ENCODE data around the gene PA2G4. TPM values are rescaled to one million over a fixed set of nuclear protein-coding genes. Genes with fewer than 3 reads are reported as not detected.

PA2G4 gene
- total RNA-seq, 2 experiments from 2014 or later, result 242 to 243 TPM

Other genes starting within 250 kb of the PA2G4 start
- 10 to 100 TPM; 54.2 to 56.0 TPM for gene PYM1, start 176.7 kb upstream of the PA2G4 start, total RNA-seq
- gene DGKA, start 173.4 kb upstream of the PA2G4 start, total RNA-seq, result 100 to 1,000 TPM; 427 to 431 TPM
- under 1 TPM; 0.33 to 0.60 TPM for gene PMEL, start 138.5 kb upstream of the PA2G4 start, total RNA-seq
- 10 to 100 TPM; 88.9 to 98.9 TPM for gene CDK2, start 137.7 kb upstream of the PA2G4 start, total RNA-seq
- 10 to 100 TPM; 70.1 to 71.5 TPM for gene RAB5B, start 130.5 kb upstream of the PA2G4 start, total RNA-seq
- gene SUOX, start 107.3 kb upstream of the PA2G4 start, total RNA-seq, result 1 to 10 TPM; 4.2 to 5.3 TPM
- 10 to 100 TPM; 17.6 to 19.4 TPM for gene IKZF4, start 83.5 kb upstream of the PA2G4 start, total RNA-seq
- gene RPS26, start 62.6 kb upstream of the PA2G4 start, total RNA-seq, result 10 to 100 TPM; 30.4 to 35.0 TPM
- gene ERBB3, start 24.4 kb upstream of the PA2G4 start, total RNA-seq, result 1 to 10 TPM; 2.3 to 2.5 TPM
- 1,000 to 10,000 TPM; 3,981 to 4,002 TPM for gene RPL41, start 12.1 kb downstream of the PA2G4 start, total RNA-seq
- gene ZC3H10, start 13.7 kb downstream of the PA2G4 start, total RNA-seq, result 10 to 100 TPM in 1 of 2 experiments, 1 to 10 TPM in 1; 8.0 to 10.3 TPM
- 100 to 1,000 TPM; 266 to 279 TPM for gene ESYT1, start 23.7 kb downstream of the PA2G4 start, total RNA-seq
- gene MYL6B, start 48.0 kb downstream of the PA2G4 start, total RNA-seq, result 10 to 100 TPM; 60.4 to 63.2 TPM
- gene MYL6, start 53.8 kb downstream of the PA2G4 start, total RNA-seq, result 1,000 to 10,000 TPM; 1,594 to 1,602 TPM
- gene SMARCC2, start 84.9 kb downstream of the PA2G4 start, total RNA-seq, result 100 to 1,000 TPM; 133 to 137 TPM
- 10 to 100 TPM; 33.8 to 35.2 TPM for gene RNF41, start 117.4 kb downstream of the PA2G4 start, total RNA-seq
- gene NABP2, start 119.8 kb downstream of the PA2G4 start, total RNA-seq, result 10 to 100 TPM; 49.6 to 52.3 TPM
- 1 to 10 TPM in 1 of 2 experiments, under 1 TPM in 1; 0.80 to 1.2 TPM for gene SLC39A5, start 125.5 kb downstream of the PA2G4 start, total RNA-seq
- gene ANKRD52, start 153.8 kb downstream of the PA2G4 start, total RNA-seq, result 10 to 100 TPM; 46.4 to 50.1 TPM
- gene COQ10A, start 162.4 kb downstream of the PA2G4 start, total RNA-seq, result 10 to 100 TPM; 12.8 to 16.7 TPM
- gene CS, start 195.8 kb downstream of the PA2G4 start, total RNA-seq, result 100 to 1,000 TPM; 188 to 193 TPM
- 10 to 100 TPM; 95.0 to 99.3 TPM for gene CNPY2, start 211.4 kb downstream of the PA2G4 start, total RNA-seq
- gene PAN2, start 229.4 kb downstream of the PA2G4 start, total RNA-seq, result 10 to 100 TPM; 61.3 to 64.2 TPM
- gene IL23A, start 234.3 kb downstream of the PA2G4 start, total RNA-seq, result 10 to 100 TPM; 11.0 to 11.7 TPM